ENCODE results near the gene FAM180B. TPM values are rescaled to one million over a fixed set of nuclear protein-coding genes. Genes with fewer than 3 reads are reported as not detected.

Gene FAM180B
- total and polyA plus RNA-seq, 2 of the 13 experiments (the other 11 are each of a cell fraction or from before 2014, with no cell fraction given) = 0.40 to 1.0 TPM

DNA sequence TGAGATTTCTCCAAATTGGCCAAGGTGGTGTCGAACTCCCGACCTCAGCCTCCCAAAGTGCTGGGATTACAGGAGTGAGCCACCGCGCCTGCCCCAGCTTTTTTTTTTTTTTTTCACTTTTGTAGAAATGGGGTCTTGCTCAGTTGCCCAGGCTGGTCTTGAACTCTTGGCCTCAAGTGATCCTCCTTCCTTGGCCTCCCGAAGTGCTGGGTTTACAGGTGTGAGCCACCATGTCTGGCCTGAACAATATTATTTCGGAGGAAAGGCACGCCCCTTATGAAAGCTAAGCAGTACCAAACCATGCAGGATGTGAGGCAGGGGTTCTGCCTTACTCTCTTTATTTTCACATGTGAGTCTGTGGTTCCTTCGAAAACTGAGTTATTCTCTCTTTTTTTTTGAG is 39.8 kb downstream of the FAM180B start:
- no peak for FAIRE-seq

DNA sequence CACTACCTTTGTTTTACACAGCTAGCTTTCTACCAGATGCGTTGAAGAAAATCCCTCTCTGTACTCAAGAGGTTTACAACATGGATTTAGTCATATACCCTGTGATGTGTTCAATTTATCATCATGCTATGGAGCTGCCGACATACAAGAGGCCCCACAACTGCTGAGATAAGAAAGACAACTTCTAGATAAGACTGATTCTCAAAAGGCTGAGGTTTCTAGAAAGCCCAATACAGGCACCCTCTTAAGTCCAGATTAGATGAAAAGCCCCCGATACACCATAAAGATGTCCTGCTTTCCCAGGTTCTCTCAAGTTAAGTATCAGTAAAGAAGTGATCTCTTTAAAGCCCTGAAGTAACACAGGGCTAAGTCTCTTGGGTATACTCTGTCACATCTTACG is 41.5 kb downstream of the FAM180B start:
- no peak for ATAC-seq
- no peaks in the 10 kb centered on the region for H3K9me3 ChIP-seq (ENCODE audit: low read length)
- no peak overlapping the region for H3K4me2 ChIP-seq (ENCODE audit: low read depth, low read length)
- intact Hi-C loops (cut with micrococcal nuclease; ENCODE audit: unreplicated experiment) (no loop called here), in situ Hi-C loops (cut with HindIII; ENCODE audit: extremely low pct_ligation_motif_present, low pct_unique_long_range_greater_than_20kb) (no loop called here)
- no peak for DNase-seq (ENCODE audit: low spot score)
- no peak overlapping the region for H3K9ac ChIP-seq (ENCODE audit: insufficient read depth, low read depth, low read length)
- H3K27me3 ChIP-seq (ENCODE audit: control insufficient read depth in 1 of 2, insufficient read depth in 2 of 2, low read length in 2 of 2) = no peaks in the 10 kb centered on the region
- peaks cover 23 to 62% of the 10 kb centered on the region in 2 experiments; a peak in 4 of 5 replicates for H3K36me3 ChIP-seq (replicated peaks in 1 of 2; ENCODE audit: control insufficient read depth in 1 of 2, insufficient read depth in 2 of 2, low read length in 2 of 2)
- no peak overlapping the region for H2AFZ ChIP-seq (ENCODE audit: low read length)
- POLR2A ChIA-PET = no interaction called here
- CTCF ChIA-PET (ENCODE audit: low intra/inter-chr PET ratio, low total read pairs) = no interaction called here
- H3K27ac ChIP-seq (ENCODE audit: extremely low read length, insufficient read depth, low read length) = no peak overlapping the region
- H3K4me1 ChIP-seq (ENCODE audit: insufficient read depth, low read length) = no peaks in the 10 kb centered on the region
- FAIRE-seq = no peak
- H3K79me2 ChIP-seq (ENCODE audit: insufficient read depth, low read length) = no peaks in the 10 kb centered on the region
- WGBS (ENCODE audit: low lambda C conversion rate) = 100% methylated on average over 4 of the region's 4 CpGs
- BruUV-seq (replicated peaks) = no TSS peak
- no peak overlapping the region for H3K4me3 ChIP-seq (replicated peaks in 1 of 3; ENCODE audit: insufficient read depth in 1 of 3, low read depth in 2 of 3, low read length in 3 of 3)
- H4K20me1 ChIP-seq (ENCODE audit: insufficient read depth, low read length) = no peaks in the 10 kb centered on the region
- TF ChIP-seq ZNF558 (CRISPR knock-in tag; IDR thresholded peaks at IDR 0.05; ENCODE audit: borderline replicate concordance) = no peak
- no peak for TF ChIP-seq HNRNPK (IDR thresholded peaks at IDR 0.05; ENCODE audit: low read depth, low read length, poor library complexity, severe bottlenecking)
- TF ChIP-seq, protein P1, sequence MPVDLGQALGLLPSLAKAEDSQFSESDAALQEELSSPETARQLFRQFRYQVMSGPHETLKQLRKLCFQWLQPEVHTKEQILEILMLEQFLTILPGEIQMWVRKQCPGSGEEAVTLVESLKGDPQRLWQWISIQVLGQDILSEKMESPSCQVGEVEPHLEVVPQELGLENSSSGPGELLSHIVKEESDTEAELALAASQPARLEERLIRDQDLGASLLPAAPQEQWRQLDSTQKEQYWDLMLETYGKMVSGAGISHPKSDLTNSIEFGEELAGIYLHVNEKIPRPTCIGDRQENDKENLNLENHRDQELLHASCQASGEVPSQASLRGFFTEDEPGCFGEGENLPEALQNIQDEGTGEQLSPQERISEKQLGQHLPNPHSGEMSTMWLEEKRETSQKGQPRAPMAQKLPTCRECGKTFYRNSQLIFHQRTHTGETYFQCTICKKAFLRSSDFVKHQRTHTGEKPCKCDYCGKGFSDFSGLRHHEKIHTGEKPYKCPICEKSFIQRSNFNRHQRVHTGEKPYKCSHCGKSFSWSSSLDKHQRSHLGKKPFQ (CRISPR knock-in tag; IDR thresholded peaks at IDR 0.05; ENCODE audit: insufficient replicate concordance) = no peak
- TF ChIP-seq JDP2 (CRISPR knock-in tag; IDR thresholded peaks at IDR 0.05; ENCODE audit: borderline replicate concordance) = no peak
- no peak for TF ChIP-seq TEAD3 (CRISPR knock-in tag; optimal IDR thresholded peaks at IDR 0.05; ENCODE audit: borderline replicate concordance)
- TF ChIP-seq ZNF10 (CRISPR knock-in tag; IDR thresholded peaks at IDR 0.05; ENCODE audit: borderline replicate concordance, low read depth) = no peak
- TF ChIP-seq KDM6A (CRISPR knock-in tag; IDR thresholded peaks at IDR 0.05; ENCODE audit: low read depth) = no peak
- no peak for TF ChIP-seq TBP (CRISPR knock-in tag; IDR thresholded peaks at IDR 0.05)
- TF ChIP-seq SMAD3 (CRISPR knock-in tag; IDR thresholded peaks at IDR 0.05) = no peak
- TF ChIP-seq NRL (CRISPR knock-in tag; IDR thresholded peaks at IDR 0.05; ENCODE audit: borderline replicate concordance) = no peak

More for the DNA sequence above, 39.8 kb downstream of the FAM180B start:
- TF ChIP-seq, protein P2, sequence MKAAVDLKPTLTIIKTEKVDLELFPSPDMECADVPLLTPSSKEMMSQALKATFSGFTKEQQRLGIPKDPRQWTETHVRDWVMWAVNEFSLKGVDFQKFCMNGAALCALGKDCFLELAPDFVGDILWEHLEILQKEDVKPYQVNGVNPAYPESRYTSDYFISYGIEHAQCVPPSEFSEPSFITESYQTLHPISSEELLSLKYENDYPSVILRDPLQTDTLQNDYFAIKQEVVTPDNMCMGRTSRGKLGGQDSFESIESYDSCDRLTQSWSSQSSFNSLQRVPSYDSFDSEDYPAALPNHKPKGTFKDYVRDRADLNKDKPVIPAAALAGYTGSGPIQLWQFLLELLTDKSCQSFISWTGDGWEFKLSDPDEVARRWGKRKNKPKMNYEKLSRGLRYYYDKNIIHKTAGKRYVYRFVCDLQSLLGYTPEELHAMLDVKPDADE (CRISPR knock-in tag; IDR thresholded peaks at IDR 0.05) = no peak
- TF ChIP-seq, protein P3, sequence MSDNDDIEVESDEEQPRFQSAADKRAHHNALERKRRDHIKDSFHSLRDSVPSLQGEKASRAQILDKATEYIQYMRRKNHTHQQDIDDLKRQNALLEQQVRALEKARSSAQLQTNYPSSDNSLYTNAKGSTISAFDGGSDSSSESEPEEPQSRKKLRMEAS (IDR thresholded peaks at IDR 0.05) = no peak
- TF ChIP-seq ZNF543 (CRISPR knock-in tag; IDR thresholded peaks at IDR 0.05) (no peak), ZKSCAN1 (IDR thresholded peaks at IDR 0.05; ENCODE audit: low read length) (no peak), NRL (CRISPR knock-in tag; IDR thresholded peaks at IDR 0.05; ENCODE audit: borderline replicate concordance) (no peak), PHF8 (CRISPR knock-in tag; IDR thresholded peaks at IDR 0.05) (no peak), SSRP1 (CRISPR knock-in tag; IDR thresholded peaks at IDR 0.05) (no peak)
- TF ChIP-seq, protein P4, sequence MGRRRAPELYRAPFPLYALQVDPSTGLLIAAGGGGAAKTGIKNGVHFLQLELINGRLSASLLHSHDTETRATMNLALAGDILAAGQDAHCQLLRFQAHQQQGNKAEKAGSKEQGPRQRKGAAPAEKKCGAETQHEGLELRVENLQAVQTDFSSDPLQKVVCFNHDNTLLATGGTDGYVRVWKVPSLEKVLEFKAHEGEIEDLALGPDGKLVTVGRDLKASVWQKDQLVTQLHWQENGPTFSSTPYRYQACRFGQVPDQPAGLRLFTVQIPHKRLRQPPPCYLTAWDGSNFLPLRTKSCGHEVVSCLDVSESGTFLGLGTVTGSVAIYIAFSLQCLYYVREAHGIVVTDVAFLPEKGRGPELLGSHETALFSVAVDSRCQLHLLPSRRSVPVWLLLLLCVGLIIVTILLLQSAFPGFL (CRISPR knock-in tag; IDR thresholded peaks at IDR 0.05) = no peak
- Histone ChIP-seq H2AFZ (ENCODE audit: low read length) (no peak overlapping the region), H3K27ac (ENCODE audit: extremely low read length, insufficient read depth, low read length) (no peak overlapping the region), H3K9ac (ENCODE audit: insufficient read depth, low read depth, low read length) (no peak overlapping the region), H4K20me1 (ENCODE audit: insufficient read depth, low read length) (no peaks in the 10 kb centered on the region), H3K4me1 (ENCODE audit: insufficient read depth, low read length) (no peaks in the 10 kb centered on the region), H3K4me2 (ENCODE audit: low read depth, low read length) (no peak overlapping the region), H3K4me3 (replicated peaks in 1 of 3; ENCODE audit: insufficient read depth in 1 of 3, low read depth in 2 of 3, low read length in 3 of 3) (no peak overlapping the region), H3K9me3 (ENCODE audit: low read length) (no peaks in the 10 kb centered on the region), H3K27me3 (ENCODE audit: control insufficient read depth in 1 of 2, insufficient read depth in 2 of 2, low read length in 2 of 2) (no peaks in the 10 kb centered on the region), H3K79me2 (ENCODE audit: insufficient read depth, low read length) (no peaks in the 10 kb centered on the region), H3K36me3 (replicated peaks in 1 of 2; ENCODE audit: control insufficient read depth in 1 of 2, insufficient read depth in 2 of 2, low read length in 2 of 2) (peaks cover 24 to 73% of the 10 kb centered on the region in 2 experiments; a peak in 4 of 5 replicates)
- intact Hi-C loops (cut with micrococcal nuclease; ENCODE audit: unreplicated experiment) (no loop called here), in situ Hi-C loops (cut with HindIII; ENCODE audit: extremely low pct_ligation_motif_present, low pct_unique_long_range_greater_than_20kb) (no loop called here)
- ChIA-PET POLR2A (no interaction called here), CTCF (ENCODE audit: low intra/inter-chr PET ratio, low total read pairs) (no interaction called here)
- ATAC-seq = no peak
- no peak for DNase-seq (ENCODE audit: low spot score)
- BruUV-seq (replicated peaks) = no TSS peak
- 82% methylated on average over 8 of the region's 8 CpGs for WGBS (ENCODE audit: low lambda C conversion rate)
